Endothelial cell of umbilical vein (primary cell): ENCODE data around the gene CEP57L1.
"Not testable (repeated sequence)": the region's sequence is repeated elsewhere in the genome, so short reads cannot be mapped to it uniquely, and the experiment has no call there.

Experiments
- CTCF ChIP-seq, 2 donors: IDR thresholded peaks; 1 replicate in 1 of 2; 2 replicates in 1 of 2; pipeline ENCODE4 v1.5.1; 2011; ENCODE audit warnings: low read length in 2 of 2, mild to moderate bottlenecking in 2 of 2, moderate library complexity in 2 of 2, control low read depth in 1 of 2, inconsistent platforms in 1 of 2, low read depth in 1 of 2; ENCODE audit not compliant: insufficient read depth in 1 of 2; ENCODE audit errors: extremely low read depth in 1 of 2
- EZH2 ChIP-seq: IDR thresholded peaks from 2 replicates; pipeline ENCODE4 v1.6.1; 2012; ENCODE audit warnings: borderline replicate concordance, low read depth, mild to moderate bottlenecking, moderate library complexity, low read length, inconsistent platforms; ENCODE audit not compliant: severe bottlenecking
- FOS ChIP-seq: IDR thresholded peaks from 2 replicates; pipeline ENCODE4 v1.6.1; 2011; ENCODE audit warnings: mild to moderate bottlenecking, low read length, moderate library complexity, borderline replicate concordance; ENCODE audit not compliant: insufficient read depth
- GATA2 ChIP-seq: IDR thresholded peaks from 2 replicates; pipeline ENCODE4 v1.7.0; 2011; ENCODE audit warnings: low read depth, mild to moderate bottlenecking, moderate library complexity, mixed read lengths, low read length; ENCODE audit not compliant: insufficient read length, insufficient read depth
- JUN ChIP-seq: IDR thresholded peaks from 2 replicates; pipeline ENCODE4 v1.6.1; 2011; ENCODE audit warnings: borderline replicate concordance, low read depth; ENCODE audit not compliant: insufficient read length, insufficient read depth
- MYC ChIP-seq: IDR thresholded peaks from one replicate; pipeline ENCODE4 v1.6.1; 2011; ENCODE audit warnings: mild to moderate bottlenecking, low read depth, low read length
- POLR2A ChIP-seq: IDR thresholded peaks from 2 replicates; pipeline ENCODE4 v1.6.1; 2012; ENCODE audit warnings: low read depth, mild to moderate bottlenecking, control low read depth, low read length
- POLR2AphosphoS5 ChIP-seq: IDR thresholded peaks from 2 replicates; pipeline ENCODE4 v1.6.1; 2012; ENCODE audit warnings: low read depth, mild to moderate bottlenecking, control low read depth, low read length, moderate library complexity; ENCODE audit not compliant: insufficient read depth
- TF ChIP-seq, protein P1 (sequence below): IDR thresholded peaks from 2 replicates; pipeline ENCODE4 v1.6.1; 2011; ENCODE audit not compliant: insufficient read depth, insufficient read length

DNA sequence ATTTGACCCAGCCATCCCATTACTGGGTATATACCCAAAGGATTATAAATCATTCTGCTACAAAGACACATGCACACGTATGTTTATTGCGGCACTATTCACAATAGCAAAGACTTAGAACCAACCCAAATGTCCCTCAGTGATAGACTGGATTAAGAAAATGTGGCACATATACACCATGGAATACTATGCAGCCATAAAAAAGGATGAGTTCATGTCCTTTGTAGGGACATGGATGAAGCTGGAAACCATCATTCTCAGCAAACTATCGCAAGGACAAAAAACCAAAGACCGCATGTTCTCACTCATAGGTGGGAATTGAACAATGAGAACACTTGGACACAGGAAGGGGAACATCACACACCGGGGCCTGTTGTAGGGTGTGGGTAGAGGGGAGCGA is 40.7 kb downstream of the CEP57L1 start:
- TF ChIP-seq, protein P1, sequence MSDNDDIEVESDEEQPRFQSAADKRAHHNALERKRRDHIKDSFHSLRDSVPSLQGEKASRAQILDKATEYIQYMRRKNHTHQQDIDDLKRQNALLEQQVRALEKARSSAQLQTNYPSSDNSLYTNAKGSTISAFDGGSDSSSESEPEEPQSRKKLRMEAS: not testable (repeated sequence)
- not testable (repeated sequence) for TF ChIP-seq CTCF (IDR thresholded peaks at IDR 0.05; ENCODE audit: extremely low read depth in 1 of 2, insufficient read depth in 1 of 2, low read depth in 1 of 2, low read length in 2 of 2); POLR2A; JUN; POLR2AphosphoS5; EZH2; MYC; GATA2; FOS
